Fibroblast of skin of back (primary cell): ENCODE results near the gene CRCP. TPM values are rescaled to one million over a fixed set of nuclear protein-coding genes. Genes with fewer than 3 reads are reported as not detected.
"Not testable (repeated sequence)": the region's sequence is repeated elsewhere in the genome, so short reads cannot be mapped to it uniquely, and the experiment has no call there.

ENCODE experiments used
- DNase-seq: peaks from one replicate; pipeline ENCODE4 v3.0.0-alpha.2; 2013
- polyA plus RNA-seq, 2 experiments: library from polyadenylated mRNA; unstranded; fragments of 120-200 nt; gene quantifications; one replicate each; pipeline ENCODE4 v1.2.1, GENCODE V29; 2013; ENCODE audit not compliant: insufficient read length in 2 of 2

Gene CRCP
- 18.3 TPM for polyA plus RNA-seq (2013, experiment 1 of 2; ENCODE audit: insufficient read length)
- 12.8 TPM for polyA plus RNA-seq (2013, experiment 2 of 2; ENCODE audit: insufficient read length)

DNA sequence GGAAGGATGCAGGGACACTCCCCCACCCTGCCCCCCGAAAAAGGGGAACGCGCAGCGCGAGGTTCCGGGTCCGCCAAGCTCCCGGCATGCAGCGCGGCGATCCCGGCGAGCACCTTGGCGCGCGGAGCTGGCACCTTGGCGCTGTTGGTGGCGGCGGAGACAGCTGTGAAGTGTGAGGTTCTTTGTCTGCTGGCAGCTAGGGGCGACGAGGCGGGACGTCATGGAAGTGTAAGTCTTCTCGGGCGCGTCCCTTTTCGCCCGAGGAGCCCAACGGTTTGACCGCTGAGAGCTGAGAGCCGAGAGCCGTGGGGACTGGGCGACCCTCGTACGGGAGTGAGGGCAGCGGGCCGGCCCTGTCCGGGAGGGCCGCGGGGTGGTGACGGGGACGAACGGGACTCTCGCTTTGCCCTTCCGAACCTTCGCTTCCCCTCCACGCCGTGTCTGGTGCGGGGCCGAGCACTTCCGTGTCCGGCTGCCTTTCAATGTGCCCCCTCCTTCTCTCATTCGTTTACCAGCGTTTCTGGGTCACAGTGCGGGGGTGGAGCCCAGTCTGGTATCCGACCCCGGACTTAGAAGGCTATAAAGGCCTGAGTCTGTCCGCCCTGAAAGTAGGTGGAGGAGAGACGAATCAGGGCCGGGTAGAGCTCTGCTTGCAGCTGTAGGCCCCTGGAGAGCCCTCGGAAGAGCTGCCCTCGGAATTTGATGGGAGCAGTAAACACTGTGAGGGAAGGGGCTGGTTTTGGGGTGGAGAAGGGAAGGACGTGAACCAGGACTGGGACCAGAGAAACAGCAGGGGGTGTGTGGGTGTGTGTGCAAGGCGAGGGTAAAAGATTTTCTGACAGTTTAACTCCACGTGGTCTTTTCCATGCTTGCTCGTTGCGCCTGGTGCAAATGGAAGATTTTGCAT is at the start of gene CRCP:
CRCP (plus strand) TSS at position 105 of the 907 bp plus-strand sequence; CDS start at position 221, 116 bp downstream.
- peak; percentile 82 for DNase-seq

DNA sequence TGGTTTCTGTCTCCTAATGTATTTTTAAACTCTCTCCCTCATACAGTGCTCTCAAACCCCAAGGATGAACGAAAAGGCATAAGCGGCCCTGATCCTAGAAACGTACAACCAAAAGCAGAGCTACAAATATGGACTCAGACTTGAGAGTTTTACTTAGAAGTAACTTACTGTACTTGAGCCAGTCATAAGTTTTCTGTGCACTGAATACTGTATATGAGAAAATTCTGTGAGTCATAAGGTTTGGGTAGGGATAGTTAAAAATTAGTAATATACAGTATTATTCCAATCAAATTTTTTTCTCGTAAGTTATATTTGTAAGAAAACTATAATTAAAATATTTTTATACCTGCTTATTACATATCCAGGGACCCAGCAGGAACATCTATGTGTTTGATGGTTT is 44.9 kb upstream of the CRCP start:
- DNase-seq = no peak

DNA sequence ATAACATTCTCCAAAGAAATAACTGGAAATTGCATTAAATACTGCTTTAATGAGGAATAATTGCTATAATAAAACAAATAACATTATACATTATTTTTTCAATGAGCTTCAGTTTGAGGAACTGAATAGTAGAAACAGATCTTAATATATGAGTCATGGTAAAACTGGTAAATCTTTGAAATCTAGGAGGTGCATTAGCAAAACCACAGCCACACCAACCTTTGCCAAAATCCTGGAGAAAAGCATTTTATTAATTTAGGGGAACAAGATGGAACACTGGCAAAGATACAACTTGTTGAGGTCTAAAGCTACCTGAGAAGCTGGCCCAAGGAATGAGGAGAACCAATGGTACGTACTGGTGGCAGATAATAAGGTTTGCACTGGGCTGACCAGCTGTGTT is 44.4 kb upstream of the CRCP start:
- DNase-seq = no peak

DNA sequence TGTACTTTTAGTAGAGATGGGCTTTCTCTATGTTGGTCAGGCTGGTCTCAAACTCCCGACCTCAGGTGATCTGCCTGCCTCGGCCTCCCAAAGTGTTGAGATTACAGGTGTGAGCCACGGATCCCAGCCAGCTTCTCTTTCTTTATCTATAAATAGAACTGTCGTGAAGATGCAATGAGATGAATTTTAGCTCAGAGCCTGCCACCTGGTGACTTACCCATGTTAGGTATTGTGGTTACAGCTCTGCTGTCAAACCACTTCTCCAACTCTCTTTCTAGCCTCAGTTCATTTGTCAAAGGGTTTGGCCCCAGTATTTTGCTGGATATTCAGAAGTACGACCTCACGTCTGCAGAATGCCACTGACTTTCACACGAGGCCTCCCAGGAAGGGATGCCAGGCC is 42.4 kb upstream of the CRCP start:
- DNase-seq = not testable (repeated sequence)

DNA sequence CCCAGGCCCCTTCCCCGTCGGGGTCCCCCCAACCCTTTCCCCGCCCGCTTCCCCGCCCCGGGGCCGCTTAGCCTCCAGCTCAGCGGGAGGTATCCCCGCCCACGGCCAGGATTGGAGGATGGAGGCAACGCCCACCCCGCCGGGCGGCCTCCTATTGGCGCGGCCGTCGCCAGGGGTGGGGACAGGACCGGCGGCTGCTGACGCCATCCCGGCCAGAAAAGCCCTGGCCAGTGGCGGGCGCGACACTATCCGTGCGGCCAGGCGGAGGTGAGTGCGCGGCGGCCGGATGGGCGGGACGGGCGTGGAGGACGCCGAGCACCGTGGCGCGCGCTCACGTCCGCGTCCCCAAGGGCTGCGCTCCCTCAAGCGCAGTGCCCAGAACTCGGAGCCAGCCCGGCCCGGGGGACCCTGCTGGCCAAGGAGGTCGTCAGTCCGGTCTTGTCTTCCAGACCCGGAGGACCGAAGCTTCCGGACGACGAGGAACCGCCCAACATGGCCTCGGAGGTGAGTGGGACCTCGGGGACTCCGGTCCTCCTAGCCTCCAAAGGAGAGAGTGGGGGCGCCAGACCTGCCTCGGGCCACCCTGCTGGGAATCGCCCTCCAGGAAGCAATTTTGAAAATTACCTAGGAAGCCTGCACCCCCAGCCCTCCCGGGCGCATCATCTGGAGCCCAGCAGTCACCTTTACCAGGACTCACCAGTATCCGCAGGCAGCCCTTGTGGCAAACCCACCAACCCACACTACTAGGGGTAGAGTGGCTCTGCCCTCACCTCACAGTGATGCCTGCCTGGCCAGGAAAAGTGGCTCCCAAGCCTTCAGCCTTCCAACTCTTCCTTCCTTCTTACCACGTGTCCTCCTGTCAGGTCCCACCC is 38.8 kb upstream of the CRCP start, which contains the start of gene ASL:
ASL (plus strand) TSS at position 230 of the 872 bp plus-strand sequence; CDS start at position 493, 263 bp downstream.
- DNase-seq = peak; percentile 91

DNA sequence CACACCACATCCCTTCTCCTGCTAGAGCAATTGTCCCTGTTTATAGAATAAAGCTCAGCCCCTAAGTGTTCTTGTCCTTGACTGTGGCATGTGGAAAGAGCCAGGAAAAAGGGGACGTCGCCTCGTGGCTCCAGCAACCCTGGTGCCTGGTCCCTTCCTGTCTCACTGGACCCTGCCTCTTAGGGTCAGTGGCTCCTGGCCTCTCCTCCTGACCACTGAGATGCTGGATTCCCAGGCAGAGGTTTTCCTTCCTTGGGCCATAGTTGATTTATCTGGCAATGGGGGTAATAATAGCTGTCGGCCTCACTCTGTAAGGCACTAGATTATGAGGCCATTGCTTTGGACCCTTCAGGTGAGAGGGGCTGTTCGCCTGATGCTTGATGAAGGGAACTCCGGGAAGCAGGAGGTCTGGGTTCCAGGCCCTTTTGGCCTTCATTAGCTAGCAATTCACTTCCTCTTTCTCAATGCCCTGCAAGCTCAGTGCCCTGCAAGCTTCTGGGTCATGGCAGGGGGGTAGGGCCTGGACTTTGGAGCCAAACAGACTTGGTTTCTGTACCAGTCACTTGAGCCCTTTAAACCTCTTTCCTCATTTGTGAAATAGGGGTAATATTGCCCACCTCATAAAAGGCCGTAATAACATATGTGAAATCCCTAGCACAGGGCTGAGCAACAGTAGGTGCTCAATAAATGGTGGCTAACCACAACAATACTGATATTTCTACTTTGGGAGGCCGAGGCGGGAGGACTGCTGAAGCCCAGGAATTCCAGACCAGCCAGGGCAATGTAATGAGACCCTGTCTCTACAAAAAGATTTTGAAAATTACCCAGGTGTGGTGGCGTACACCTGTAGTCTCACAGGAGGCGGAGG is 38.0 kb upstream of the CRCP start:
- no peak for DNase-seq

DNA sequence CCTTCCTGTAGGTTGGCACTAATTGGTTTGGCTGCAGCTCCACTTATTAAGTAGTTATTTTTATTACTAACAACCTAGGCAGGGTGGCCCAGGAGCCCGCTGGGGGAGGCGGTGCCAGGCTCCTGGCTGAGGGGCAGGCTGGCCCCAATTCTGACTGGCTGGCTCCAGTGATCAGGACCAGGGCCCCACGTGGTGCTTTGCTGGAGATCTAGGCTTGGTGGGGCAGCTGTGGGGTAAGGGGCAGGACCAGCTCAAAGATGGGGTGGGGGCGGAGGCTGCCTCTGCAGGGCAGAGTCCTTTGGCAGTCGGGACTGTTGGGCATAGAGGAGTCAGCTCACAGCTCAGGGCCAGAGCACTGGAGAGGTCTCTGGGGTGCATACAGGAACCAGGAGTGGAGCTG is 36.6 kb upstream of the CRCP start:
- DNase-seq = no peak

DNA sequence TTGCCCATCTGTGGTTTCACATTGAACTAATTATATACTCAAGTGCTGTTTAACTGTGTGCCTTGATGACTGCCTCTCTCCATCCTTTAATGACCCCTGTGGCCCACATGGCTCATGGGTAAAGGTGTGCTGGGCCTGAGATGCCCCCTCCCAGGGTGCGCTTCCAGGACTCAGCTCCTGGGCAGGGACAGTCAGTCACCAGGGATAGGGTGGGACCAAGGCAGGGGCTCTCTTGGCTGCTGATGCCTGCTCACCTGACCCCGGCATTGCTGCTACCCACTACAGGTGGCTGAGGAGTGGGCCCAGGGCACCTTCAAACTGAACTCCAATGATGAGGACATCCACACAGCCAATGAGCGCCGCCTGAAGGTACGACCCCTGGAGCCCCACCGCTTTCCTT is 32.6 kb upstream of the CRCP start:
- no peak for DNase-seq

DNA sequence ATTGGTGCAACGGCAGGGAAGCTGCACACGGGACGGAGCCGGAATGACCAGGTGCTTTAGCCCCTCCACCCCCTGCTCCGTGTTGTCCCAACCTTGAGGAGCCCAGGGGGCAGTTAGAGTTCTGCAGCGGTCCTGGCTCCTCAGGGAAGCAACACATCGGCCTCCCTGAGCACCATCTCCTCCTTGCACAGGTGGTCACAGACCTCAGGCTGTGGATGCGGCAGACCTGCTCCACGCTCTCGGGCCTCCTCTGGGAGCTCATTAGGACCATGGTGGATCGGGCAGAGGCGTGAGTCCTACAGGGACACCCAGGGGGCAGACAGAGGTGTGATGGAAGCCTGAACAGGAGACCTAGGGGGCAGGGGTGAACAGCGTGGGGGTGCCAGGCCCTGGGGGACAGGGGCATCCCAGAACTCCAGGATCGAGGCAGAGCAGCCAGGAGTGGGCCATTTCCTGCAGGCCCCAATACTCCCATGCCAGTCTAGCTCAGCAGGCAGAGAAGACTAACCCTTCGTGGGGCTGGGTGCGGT is 31.7 kb upstream of the CRCP start:
- DNase-seq = no peak

DNA sequence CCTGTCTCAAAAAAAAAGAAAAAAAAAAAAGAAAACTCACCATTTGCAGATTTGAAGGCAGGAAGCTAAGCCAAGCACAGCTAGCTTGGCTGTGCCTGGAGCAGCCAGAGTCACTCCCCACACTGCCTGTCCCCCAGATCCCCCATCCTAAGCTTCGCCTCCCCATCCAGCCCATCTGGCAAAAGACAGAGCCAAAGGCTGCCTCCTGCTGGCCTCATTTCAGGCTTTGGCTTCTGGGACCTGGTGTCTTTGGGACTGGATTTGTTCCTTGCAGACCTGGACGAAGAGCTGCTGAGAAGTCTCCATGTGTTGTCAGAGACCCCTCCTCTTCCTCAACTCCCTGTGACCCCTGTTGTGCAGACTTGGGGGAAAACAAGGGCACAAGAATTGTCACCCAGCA is 31.0 kb upstream of the CRCP start:
- no peak for DNase-seq

DNA sequence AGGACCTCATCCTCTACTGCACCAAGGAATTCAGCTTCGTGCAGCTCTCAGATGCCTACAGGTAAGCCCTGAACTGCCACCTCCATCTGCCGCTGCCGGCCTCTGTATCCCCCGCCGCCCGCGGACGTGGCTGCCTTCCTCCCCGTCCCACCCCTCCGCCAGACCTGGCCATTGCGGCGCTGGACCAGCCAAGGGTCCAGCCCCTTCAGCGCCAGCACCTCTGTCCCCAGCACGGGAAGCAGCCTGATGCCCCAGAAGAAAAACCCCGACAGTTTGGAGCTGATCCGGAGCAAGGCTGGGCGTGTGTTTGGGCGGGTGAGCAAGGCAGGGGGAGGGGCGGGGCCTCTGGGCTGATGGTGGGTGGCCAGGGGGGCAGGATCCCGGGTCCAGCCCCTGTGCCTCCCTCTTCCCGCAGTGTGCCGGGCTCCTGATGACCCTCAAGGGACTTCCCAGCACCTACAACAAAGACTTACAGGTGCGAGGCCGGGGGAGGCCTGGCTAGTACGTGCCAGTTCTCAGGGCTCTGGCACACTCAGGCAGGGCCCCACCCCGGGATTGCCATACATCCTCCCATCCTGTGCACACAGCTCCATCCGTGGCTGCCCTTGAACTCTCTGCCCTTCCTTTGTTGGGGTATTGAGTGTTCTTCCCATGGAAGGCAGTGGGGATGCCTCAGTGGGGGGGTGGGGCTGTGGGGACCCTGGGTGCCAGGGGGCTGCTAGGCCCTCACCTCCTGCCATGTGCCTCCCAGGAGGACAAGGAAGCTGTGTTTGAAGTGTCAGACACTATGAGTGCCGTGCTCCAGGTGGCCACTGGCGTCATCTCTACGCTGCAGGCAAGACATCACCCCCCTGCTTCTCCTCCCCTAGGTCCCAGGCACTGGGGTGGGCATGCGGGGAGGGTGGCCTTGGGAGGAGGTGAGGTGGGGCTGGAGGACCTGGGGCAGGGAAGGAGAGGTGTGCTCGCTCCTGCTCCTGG is 25.5 kb upstream of the CRCP start:
- DNase-seq = no peak

DNA sequence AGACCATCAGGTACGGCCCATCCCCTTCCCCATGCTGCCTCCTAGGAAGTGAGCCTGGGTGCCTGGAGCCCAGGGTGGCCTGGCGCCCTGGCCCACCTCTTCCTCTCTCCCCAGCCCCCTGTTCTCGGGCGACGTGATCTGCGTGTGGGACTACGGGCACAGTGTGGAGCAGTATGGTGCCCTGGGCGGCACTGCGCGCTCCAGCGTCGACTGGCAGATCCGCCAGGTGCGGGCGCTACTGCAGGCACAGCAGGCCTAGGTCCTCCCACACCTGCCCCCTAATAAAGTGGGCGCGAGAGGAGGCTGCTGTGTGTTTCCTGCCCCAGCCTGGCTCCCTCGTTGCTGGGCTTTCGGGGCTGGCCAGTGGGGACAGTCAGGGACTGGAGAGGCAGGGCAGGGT is 22.0 kb upstream of the CRCP start:
- DNase-seq = no peak

DNA sequence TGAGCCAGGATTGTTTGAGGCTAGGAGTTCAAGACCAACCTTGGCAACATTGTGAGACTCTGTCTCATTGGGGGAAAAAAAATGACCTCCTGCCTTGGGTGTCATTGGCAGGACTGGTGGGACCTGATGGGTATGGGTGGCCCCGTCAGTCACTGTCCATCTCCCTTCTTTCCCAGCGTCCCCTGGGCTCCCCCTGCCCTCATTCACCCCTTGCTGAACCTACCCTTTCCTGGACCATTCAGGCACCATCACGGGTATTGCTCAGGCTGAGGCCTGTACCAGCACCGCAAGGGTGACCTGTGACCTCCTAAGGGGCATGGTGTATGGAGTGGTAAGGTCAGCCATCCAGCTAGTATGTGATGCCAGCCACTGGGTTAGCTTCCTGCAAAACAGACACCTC is 19.6 kb upstream of the CRCP start:
- no peak for DNase-seq

DNA sequence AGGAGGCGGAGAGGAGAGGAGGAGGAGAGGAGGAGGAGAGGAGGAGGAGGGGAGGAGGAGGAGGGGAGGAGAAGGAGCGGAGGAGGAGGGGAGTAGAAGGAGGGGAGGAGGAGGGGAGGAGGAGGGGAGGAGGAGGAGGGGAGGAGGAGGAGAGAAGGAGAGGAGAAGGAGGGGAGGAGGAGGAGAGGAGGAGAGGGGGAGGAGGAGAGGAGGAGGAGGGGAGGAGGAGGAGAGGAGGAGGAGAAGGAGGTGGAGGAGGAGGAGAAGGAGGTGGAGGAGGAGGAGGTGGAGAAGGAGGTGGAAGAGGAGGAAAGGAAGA is 15.5 kb upstream of the CRCP start:
- DNase-seq = peak; percentile 19

DNA sequence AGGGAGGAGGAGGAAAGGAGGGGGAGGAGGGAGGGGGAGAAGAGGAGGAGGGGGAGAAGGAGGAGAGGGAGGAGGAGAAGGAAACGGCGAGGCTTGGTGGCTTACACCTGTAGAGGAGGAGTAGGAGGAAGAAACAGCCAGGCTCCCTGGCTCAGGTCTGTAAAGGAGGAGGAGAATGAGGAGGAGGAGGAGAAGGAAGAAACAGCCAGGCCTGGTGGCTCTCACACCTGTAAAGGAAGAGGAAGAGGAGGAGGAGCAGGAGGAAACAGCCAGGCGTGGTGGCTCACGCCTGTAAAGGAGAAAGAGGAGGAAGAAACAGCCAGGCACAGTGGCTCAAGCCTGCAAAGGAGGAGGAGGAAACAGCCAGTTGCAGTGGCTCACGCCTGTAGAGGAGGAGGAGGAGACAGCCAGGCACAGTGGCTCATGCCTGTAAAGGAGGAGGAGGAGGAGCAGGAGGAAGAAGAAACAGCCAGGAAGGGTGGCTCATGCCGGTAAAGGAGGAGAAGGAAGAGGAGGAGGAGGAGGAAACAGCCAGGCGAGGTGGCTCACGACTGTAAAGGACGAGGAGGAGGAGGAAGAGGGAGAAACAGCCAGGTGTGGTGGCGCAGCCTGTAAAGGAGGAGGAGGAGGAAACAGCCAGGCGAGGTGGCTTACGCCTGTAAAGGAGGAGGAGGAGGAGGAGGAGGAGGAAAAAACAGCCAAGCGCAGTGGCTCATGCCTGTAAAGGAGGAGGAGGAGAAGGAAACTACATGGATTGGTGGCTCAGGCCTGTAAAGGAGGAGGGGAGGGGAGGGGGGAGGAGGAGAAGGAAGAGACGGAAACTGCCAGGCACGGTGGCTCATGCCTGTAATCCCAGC is 14.9 kb upstream of the CRCP start:
- DNase-seq = peak; percentile 88

DNA sequence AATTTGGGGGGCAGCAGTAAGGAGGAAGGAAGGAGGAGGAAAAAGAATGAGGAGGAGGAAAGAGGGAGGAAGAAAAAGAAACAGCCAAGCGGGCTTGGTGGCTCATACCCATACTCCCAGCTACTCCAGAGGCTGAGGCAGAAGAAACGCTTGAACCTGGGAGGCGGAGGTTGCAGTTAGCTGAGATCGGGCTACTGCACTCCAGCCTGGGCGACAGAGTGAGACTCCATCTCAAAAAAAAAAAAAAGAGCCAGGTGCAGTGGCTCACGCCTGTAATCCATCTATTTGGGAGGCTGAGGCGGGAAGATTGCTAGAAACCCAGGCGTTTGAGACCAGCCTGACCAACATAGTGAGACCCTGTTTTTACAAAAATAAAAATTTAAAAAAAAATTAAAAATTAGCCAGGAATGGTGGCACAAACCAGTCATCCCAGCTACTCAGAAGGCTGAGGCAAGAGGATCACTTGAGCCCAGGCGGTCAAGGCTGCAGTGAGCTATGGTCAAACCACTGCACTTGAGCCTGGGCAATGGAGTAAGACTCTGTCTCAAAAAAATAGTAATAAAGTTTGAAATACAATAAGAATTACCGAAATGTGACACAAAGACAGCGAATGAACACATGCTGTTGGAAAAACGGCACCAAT is 14.1 kb upstream of the CRCP start:
- DNase-seq = no peak

DNA sequence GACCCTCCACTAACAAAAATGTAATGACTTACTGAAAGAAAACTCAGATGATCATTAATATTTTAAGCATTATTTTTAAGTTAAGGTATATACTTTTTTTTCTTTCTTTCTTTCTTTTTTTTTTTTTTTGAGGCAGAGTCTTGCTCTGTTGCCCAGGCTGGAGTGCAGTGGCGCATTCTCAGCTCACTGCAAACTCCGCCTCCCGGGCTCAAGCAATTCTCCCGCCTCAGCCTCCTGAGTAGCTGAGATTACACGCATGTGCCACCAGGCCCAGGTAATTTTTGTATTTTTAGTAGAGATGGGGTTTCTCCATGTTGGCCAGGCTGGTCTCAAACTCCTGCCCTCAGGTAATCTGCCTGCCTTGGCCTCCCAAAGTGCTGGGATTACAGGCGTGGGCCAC is 12.5 kb upstream of the CRCP start:
- not testable (repeated sequence) for DNase-seq

DNA sequence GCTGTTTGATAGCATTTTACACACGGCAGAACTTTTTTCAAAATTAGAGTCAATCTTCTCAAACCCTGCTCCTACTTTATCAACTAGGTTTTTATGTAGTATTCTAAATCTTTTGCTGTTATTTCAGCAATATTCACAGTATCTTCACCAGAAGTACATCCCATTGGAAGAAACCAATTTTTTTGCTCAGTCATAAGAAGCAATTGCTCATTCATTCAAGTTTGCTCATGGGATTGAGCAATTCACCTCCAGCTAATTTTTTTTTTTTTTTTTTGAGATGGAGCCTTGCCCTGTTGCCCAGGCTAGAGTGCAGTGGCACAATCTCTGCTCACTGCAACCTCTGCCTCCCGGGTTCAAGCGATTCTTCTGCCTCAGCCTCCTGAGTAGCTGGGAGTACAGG is 10.7 kb upstream of the CRCP start:
- not testable (repeated sequence) for DNase-seq

DNA sequence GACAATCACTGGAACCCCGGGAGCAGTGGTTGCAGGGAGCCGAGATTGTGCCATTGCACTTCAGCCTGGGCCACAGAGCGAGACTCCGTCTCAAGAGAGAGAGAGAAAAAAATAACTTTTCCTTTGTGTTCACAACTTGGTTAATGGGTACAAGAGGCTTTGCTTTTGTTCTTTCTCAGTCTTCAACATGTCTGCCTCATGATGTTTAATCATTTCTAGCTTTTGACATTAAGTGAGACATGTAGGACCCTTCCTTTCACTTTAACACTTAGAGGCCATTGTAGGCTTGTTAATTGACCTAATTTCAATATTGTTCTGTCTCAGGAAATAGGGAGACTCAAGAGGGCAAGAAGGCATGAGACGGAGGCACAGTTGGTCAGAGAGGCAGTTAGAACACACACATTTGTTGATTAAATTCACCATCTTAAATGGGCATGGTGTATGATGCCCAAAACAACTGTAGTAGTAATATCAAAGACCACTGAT is 9.3 kb upstream of the CRCP start:
- DNase-seq = no peak
